Measurements from ENCODE around the gene JARID2. TPM values are rescaled to one million over a fixed set of nuclear protein-coding genes. Genes with fewer than 3 reads are reported as not detected.

Gene JARID2
- total and polyA plus RNA-seq, 4 donors, result 1.4 to 12.3 (median 3.4) TPM

GRCh38 chr6:15263780-15264374 is 18.0 kb downstream of the JARID2 start:
- Histone ChIP-seq H3K9me3 (ENCODE audit: control insufficient read depth in 4 of 4, low read length in 3 of 4) (no peaks in the 10 kb centered on the region), H3K9ac (ENCODE audit: low read depth in 1 of 2, low read length in 2 of 2) (no peak overlapping the region), H3K27ac (ENCODE audit: low read depth in 1 of 2, low read length in 2 of 2) (no peak overlapping the region), H3K36me3 (ENCODE audit: control insufficient read depth in 4 of 4, insufficient read depth in 3 of 4, low read depth in 1 of 4, low read length in 3 of 4) (no peaks in the 10 kb centered on the region), H3K27me3 (ENCODE audit: control insufficient read depth in 4 of 4, insufficient read depth in 4 of 4, low read length in 3 of 4) (no peaks in the 10 kb centered on the region), H3K4me1 (ENCODE audit: control insufficient read depth in 4 of 4, insufficient read depth in 4 of 4, low read length in 3 of 4) (peaks cover 4 to 30% (median 19%) of the 10 kb centered on the region in 4 donors), H3K4me3 (ENCODE audit: low read depth in 1 of 3, low read length in 3 of 3) (no peak overlapping the region)
- DNase-seq (ENCODE audit: low spot score), result no peak
- no peak for TF ChIP-seq JUND (IDR thresholded peaks at IDR 0.05)
- TF ChIP-seq, protein P1, sequence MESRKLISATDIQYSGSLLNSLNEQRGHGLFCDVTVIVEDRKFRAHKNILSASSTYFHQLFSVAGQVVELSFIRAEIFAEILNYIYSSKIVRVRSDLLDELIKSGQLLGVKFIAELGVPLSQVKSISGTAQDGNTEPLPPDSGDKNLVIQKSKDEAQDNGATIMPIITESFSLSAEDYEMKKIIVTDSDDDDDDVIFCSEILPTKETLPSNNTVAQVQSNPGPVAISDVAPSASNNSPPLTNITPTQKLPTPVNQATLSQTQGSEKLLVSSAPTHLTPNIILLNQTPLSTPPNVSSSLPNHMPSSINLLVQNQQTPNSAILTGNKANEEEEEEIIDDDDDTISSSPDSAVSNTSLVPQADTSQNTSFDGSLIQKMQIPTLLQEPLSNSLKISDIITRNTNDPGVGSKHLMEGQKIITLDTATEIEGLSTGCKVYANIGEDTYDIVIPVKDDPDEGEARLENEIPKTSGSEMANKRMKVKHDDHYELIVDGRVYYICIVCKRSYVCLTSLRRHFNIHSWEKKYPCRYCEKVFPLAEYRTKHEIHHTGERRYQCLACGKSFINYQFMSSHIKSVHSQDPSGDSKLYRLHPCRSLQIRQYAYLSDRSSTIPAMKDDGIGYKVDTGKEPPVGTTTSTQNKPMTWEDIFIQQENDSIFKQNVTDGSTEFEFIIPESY (IDR thresholded peaks at IDR 0.05), result no peak
- TF ChIP-seq SP1 (IDR thresholded peaks at IDR 0.05), result no peak
- WGBS, result 94% methylated on average over 13 of the region's 13 CpGs

DNA sequence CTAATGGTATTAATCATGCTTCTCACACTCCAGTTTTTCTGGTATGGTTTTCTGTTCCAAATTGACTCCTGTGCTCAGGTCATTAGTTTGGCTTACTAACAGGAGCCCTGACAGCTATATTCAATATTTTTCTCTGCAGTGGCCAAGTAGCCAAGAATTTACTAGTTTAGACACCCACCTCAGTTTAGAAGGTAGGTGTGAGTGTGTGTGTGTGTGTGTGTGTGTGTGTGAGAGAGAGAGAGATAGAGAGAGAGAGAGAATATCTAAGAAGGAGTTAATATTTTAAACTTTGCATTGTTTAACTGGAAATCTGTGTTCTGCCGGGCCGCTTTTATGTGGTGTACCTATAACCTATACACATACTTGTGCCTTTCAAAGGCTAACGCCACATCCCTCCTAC is 18.5 kb downstream of the JARID2 start:
- 87% methylated on average over 3 of the region's 3 CpGs for WGBS
- H3K4me3 ChIP-seq (ENCODE audit: low read depth in 1 of 3, low read length in 3 of 3), result no peak overlapping the region
- H3K27me3 ChIP-seq (ENCODE audit: control insufficient read depth in 4 of 4, insufficient read depth in 4 of 4, low read length in 3 of 4), result no peaks in the 10 kb centered on the region
- no peak overlapping the region for H3K27ac ChIP-seq (ENCODE audit: low read depth in 1 of 2, low read length in 2 of 2)
- TF ChIP-seq ATF3 (IDR thresholded peaks at IDR 0.05) (no peak), TAF1 (conservative IDR thresholded peaks at IDR 0.05) (no peak), HNF4A (conservative IDR thresholded peaks at IDR 0.05) (no peak), FOXA1 (IDR thresholded peaks at IDR 0.05) (no peak), GABPA (IDR thresholded peaks at IDR 0.05 in 1 of 2, conservative IDR thresholded peaks at IDR 0.05 in 1 of 2) (no peak), JUND (IDR thresholded peaks at IDR 0.05) (no peak), MAX (IDR thresholded peaks at IDR 0.05) (no peak), NR2F2 (IDR thresholded peaks at IDR 0.05) (no peak), YY1 (IDR thresholded peaks at IDR 0.05) (no peak), SP1 (IDR thresholded peaks at IDR 0.05) (no peak), HNF4G (IDR thresholded peaks at IDR 0.05) (no peak), RXRA (IDR thresholded peaks at IDR 0.05) (no peak), FOXA2 (IDR thresholded peaks at IDR 0.05) (no peak), RAD21 (IDR thresholded peaks at IDR 0.05) (no peak), EGR1 (IDR thresholded peaks at IDR 0.05; ENCODE audit: low read depth in 2 of 2) (no peak)
- TF ChIP-seq, protein P1 (IDR thresholded peaks at IDR 0.05), result no peak
- TF ChIP-seq, protein P2, sequence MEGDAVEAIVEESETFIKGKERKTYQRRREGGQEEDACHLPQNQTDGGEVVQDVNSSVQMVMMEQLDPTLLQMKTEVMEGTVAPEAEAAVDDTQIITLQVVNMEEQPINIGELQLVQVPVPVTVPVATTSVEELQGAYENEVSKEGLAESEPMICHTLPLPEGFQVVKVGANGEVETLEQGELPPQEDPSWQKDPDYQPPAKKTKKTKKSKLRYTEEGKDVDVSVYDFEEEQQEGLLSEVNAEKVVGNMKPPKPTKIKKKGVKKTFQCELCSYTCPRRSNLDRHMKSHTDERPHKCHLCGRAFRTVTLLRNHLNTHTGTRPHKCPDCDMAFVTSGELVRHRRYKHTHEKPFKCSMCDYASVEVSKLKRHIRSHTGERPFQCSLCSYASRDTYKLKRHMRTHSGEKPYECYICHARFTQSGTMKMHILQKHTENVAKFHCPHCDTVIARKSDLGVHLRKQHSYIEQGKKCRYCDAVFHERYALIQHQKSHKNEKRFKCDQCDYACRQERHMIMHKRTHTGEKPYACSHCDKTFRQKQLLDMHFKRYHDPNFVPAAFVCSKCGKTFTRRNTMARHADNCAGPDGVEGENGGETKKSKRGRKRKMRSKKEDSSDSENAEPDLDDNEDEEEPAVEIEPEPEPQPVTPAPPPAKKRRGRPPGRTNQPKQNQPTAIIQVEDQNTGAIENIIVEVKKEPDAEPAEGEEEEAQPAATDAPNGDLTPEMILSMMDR (IDR thresholded peaks at IDR 0.05; ENCODE audit: low read depth, low read length, missing input control), result no peak
- no peak overlapping the region for H3K9ac ChIP-seq (ENCODE audit: low read depth in 1 of 2, low read length in 2 of 2)
- DNase-seq (ENCODE audit: low spot score), result no peak
- no peaks in the 10 kb centered on the region for H3K9me3 ChIP-seq (ENCODE audit: control insufficient read depth in 4 of 4, low read length in 3 of 4)
- peaks cover 4 to 30% (median 19%) of the 10 kb centered on the region in 4 donors for H3K4me1 ChIP-seq (ENCODE audit: control insufficient read depth in 4 of 4, insufficient read depth in 4 of 4, low read length in 3 of 4)
- no peaks in the 10 kb centered on the region for H3K36me3 ChIP-seq (ENCODE audit: control insufficient read depth in 4 of 4, insufficient read depth in 3 of 4, low read depth in 1 of 4, low read length in 3 of 4)

Measured in liver (tissue), 9 donors.